Activated CD4-positive, alpha-beta T cell treated with anti-CD3 and anti-CD28 coated beads, Interleukin-2, amount 50 U/mL, for 16 hours (primary cell): ENCODE data around the gene MBNL2.

ENCODE experiments used
- DNase-seq: peaks from one replicate; pipeline ENCODE4 v3.0.0-alpha.2; 2020

MBNL2 gene

DNA sequence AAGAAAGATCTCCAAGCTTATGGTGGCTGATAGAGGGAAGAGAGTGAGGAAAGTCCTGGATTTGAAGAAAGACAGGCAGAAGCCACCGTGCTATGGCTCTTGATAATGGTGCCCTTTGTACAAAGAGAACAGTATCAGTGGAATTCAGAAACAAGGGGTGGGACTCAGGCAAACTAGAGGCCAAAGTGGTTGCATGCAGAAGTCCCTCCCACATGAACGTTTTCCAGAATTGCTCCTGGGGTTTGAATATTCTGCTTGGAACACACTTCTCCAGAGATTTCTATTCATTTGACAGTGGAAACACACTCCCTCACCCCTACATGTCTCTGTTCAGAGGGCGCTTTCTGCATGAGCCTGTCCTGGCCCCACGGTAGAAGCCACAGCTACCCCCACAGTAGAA lies 10.1 kb upstream of the MBNL2 start:
- no peak for DNase-seq

DNA sequence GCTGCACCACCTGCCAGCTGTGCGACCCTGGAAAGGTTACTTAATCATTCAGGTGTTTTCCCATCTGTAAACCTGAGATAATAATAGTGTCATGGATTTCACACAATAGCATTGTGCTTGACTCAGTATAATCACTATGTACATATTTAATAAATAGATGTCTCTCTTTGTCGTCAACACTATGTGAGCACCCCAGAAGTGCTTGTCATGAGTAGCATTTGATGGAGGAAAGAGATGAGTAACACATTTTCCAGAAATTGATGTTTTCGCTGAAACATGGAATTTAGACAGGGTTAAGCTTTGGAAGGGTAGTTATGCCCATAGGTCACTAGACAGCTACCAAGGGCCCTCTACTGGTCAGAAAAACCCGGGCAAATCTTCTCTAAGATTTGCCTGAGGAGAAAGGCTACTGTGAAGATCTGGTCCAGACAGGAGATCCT lies 9.5 kb upstream of the MBNL2 start:
- peak; percentile 25 for DNase-seq

DNA sequence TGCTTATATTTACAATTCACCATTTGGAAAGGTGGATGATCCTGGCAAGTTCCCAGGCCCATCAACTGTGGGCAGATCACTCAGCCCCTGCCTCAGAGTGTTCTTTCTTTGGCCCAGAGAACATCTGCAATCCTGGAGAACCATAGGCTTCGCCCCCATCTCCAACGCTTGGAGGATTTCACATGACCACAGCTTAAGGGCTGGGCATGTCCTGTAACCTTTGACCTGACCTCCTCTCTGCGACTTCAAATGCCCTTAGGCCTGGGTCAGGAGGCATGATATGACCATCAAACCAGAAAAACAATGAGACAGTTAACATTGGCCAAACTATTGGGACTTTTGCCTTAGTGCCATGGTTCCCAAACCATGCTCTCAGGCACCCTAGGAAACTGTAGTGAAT lies 7.2 kb upstream of the MBNL2 start:
- no peak for DNase-seq

GRCh38 chr13:97215325-97215724 lies 6.8 kb upstream of the MBNL2 start:
- peak; percentile 39 for DNase-seq

DNA sequence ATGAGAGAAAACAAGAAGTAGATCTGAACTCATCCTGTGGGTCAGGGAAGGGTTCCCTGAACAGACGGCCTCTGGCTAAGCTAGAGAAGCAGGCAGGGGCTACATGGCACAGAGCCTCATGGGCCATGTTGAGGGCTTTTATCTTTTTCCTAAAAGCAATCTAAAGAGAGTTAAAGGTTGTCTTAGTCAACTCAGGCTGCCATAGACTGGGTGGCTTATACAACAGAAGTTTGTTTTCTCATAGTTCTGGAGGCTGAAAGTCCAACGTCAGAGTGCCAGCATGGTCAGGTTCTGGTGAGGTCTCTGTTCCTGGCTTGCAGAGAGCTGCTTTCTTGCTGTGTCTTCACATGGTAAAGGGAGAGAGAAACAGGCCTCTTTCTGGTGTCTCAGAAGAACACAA lies 2.9 kb upstream of the MBNL2 start:
- no peak for DNase-seq

- DNase-seq = no peak
Measured at GRCh38 chr13:97220151-97220900, 1.8 kb upstream of the MBNL2 start.

DNA sequence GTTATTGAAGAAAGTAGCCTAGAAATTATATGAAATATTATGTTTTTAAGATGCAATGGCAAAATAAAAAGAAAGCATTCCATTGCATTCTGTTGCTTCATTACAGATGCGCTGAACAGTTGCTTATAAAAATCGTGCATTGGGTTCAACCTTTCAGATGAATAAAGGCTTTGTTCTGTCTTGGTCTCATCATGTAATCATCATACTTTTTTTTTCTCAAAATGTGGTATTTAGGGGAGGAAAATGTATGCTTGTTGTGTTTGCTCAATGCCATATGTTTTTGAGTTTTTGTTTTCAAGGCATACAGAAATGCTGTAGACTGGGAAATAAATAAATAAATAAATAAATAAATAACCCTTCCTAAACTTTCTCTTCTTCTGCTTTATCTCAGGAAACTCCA lies 1.1 kb upstream of the MBNL2 start:
- no peak for DNase-seq

DNA sequence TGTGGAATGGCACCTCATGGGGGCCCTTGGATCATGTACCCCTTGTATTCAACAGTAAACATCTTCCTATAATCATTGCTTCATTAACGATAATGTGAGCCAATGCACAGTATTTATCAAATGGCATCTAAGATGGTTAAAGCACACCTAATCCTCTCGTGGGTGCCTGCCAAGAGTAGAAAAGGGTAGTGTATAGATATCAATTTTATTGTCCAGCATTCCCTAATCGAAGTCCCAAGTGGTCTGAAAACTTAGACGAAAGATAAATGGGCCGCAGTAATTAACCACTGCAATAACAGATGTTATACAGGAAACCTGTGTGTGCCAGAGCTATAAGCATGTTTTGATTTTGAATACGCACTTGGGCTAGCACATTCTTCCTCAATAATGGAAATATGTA lies 667 bp upstream of the MBNL2 start:
- DNase-seq = no peak

DNA sequence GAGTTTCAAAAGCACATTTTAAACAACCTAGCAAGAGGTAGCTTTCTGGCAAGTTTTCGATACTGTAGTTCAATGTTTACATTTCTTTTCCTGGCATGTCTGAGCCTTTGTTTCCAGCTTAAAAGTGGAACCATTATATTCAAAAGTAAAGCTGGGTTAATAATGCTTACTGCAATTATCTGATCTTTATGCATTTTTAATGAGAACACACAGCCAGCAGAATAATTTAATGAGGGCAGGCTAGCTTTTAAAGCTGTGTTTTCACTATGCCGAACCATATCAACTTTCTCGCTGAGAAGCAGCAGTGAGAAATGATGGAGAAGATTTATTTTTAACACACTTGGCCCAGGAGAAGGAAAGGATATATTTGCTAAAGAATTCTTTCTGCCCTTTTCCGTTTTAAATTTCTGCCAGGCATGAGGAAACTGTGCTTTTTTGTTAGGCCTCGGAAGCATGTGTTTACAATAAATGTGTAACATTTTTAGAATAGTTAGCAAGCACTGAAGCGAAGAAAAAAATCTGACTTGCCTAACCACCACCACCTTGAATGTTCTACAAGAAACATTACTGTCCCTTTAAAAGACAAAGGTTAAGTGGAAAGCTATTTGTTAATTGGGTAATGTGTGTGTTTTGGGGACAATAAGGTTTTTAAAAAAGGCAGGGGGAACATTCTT lies 1.0 kb downstream of the MBNL2 start:
- no peak for DNase-seq

DNA sequence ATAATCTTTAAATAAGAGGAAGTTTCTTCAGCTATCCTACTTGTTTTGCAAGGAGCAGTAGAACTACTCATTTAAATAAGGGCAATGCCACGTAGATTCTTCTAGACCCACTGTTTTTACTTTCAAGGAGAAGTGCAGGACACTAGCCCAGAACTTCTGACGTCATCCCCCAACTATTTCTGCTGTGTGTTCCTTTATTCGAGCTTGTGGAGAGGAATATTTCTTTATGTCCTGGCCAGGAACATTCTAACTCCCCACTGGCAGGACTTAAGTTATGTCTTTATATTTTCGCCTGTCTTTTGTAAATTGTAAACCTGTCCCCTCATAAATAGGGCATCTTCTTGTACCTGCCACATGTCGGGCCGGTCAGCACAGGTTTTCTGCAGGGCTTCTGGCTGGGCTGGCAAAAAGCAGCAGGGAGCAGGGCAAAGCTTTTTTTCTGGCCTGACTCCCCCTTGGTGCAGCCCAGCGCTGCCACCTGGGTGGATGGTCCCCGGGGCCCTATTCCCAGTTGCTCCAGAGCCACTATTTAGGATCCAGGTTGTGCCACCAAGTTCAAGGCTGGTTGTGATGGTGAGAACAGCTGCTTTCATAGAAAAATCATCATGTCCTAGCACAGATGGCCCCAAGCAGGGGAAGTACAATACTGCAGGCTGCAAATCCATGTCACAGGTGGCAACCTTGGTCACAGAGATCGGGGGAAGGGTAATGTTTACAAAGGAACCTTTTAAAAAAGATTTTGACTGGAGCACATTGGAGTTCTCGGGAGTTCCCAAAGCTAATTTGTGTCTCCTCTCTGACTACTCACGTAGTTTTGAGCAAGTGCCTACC lies 1.8 kb downstream of the MBNL2 start:
- peak; percentile 41 for DNase-seq

- peak; percentile 59 for DNase-seq
Measured at GRCh38 chr13:97224544-97225300, 2.6 kb downstream of the MBNL2 start.

GRCh38 chr13:97225533-97225932 lies 3.4 kb downstream of the MBNL2 start:
- peak; percentile 14 for DNase-seq

DNA sequence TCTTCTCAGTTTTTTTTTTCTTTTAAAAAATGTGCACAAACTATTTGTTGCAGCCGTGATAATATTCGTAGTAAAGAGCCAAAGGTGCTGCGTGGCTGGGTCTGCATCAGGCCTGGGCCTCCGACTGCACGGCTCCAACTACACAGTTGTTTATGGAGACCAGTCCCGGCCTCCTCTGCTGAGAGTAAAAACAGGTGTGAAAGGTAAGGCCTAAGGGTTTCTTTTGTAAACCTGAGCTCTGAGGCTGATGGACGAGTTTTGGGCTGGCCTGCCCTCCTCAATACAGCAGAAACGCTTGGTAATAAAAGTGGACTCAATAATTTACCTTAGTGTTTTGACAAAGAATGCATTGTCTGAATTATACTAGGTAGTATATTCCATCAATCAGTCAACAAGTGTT lies 3.9 kb downstream of the MBNL2 start:
- DNase-seq = no peak

GRCh38 chr13:97226788-97227627 lies 4.9 kb downstream of the MBNL2 start:
- peak; percentile 72 for DNase-seq

DNA sequence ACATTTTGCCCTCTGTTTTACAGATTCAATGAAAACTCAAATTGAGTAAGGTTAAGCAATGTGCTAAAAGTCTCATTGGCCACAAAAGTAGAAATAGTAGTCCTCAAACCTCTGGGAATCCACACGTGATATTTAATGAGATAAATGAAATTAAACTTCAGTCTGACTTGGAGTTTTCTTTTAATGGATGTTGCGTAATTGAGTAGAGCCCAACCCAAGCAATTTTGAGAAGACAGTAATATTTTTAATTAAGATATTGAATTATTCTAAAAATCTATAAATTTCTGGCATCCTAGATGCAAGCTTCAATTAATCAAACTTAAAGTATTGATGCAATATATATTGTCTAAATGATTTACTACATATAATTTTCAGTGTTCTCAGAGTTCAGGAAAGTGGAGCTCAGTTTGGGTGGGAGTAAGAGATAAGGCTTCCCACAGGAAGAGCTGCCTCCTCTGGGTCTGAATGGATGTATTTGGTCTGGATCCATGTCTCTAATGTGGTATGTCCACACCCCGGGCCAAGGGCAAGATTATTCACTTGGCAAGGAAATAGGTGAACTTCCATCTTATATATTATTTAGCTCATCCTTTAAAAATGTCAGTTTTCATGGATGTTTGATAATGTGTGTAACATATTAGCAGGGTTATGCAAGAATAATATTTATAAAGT lies 6.9 kb downstream of the MBNL2 start:
- DNase-seq = no peak

GRCh38 chr13:97229699-97230098 lies 7.6 kb downstream of the MBNL2 start:
- no peak for DNase-seq

DNA sequence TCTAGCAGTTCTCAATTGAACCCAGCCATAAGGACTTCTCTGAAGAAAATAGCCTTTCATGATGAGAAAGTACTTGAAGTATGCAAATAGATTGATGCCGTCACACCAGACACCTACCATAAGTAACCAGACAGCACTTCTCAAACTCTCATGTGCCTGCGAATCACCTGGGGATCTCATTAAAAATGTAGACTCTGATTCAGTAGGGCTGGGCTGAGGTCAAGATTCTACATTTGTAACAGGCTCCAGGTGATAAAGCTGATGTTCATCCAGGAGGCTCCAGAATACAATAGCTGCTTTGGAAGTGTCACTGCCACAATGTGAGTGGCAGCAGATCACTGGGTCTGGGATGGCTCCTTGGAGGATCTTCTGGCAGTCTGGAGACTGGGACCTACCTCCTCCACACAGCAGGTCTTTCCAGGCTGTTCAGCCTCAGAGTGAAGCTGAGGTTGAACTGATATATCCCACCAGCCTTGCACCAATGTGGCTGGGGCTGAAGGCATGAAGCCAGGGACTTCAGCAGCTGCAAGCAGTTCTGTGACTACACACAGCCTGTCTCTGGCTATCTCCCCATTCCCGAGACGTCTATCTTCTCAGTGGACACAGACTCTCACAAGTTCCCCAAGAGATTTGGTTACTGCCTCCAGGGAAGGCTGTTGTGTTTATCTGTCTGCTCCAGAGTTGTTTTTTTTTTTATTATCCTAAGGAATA lies 9.1 kb downstream of the MBNL2 start:
- DNase-seq = no peak

- no peak for DNase-seq
Measured at GRCh38 chr13:97231829-97232196, 9.7 kb downstream of the MBNL2 start.

DNA sequence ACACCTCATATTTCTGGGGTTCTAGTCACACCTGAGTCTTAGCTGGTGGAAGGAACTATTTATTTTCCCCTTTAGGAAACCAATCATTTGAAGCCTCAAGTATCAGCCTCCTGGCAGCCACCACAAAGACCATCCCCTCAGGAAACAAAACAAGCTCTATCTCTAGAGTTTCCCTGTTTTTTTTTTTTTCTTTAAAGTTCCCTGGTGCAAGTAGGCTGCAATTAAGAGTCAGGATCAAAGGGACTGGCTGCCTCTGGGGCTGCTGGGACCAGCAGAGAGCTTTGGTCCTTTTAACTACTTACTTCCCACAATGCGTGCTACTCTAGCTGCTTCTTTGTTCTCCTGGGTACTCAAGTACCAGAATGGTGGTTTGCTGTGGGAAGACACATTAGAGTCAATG lies 11.4 kb downstream of the MBNL2 start:
- no peak for DNase-seq

DNA sequence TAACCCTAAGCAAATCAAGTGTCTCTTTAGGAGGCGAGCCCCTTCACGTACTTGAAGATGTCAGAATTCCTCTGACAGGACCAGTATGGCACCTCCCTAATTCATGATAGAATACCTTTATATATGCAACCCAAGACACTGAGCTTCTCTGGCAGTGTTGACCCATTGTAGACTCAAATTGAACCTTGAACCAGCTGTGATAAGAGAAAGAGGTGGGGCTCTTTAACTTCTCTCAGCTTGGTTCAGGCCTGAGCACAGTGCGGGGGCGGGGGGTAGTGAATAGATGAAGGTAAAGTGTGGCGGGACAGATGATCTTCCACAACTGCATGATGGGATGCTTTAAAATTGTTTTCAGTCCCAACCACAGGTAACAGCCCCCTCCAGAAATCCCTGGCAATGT lies 12.1 kb downstream of the MBNL2 start:
- no peak for DNase-seq

GRCh38 chr13:97234742-97235141 lies 12.6 kb downstream of the MBNL2 start:
- DNase-seq = no peak
